Esophagus muscularis mucosa (tissue), 4 donors: ENCODE results near the gene RNF149. TPM values are rescaled to one million over a fixed set of nuclear protein-coding genes. Genes with fewer than 3 reads are reported as not detected.

Source experiments
- DNase-seq: peaks from one replicate; pipeline ENCODE4 v3.0.0-alpha.2; 2017; ENCODE audit errors: extremely low spot score
- H3K27ac ChIP-seq, 4 donors: fragments of 200-600 bp; sonication (generic); replicated peaks in 1 of 4; 1 replicate in 3 of 4; 2 replicates in 1 of 4; pipeline ENCODE4 v1.5.1; 2016 to 2019; ENCODE audit warnings: mild to moderate bottlenecking in 1 of 4
- H3K27me3 ChIP-seq, 4 donors: fragments of 200-600 bp; sonication (generic); one replicate each; pipeline versions ENCODE4 v1.5.1 to v1.6.0; 2016 to 2019
- H3K36me3 ChIP-seq, 4 donors: fragments of 200-600 bp; sonication (generic); one replicate each; pipeline ENCODE4 v1.5.1; 2016 to 2019
- H3K4me1 ChIP-seq, 4 donors: fragments of 200-600 bp; sonication (generic); one replicate each; pipeline ENCODE4 v1.5.1; 2016 to 2019
- H3K4me3 ChIP-seq, 4 donors: fragments of 200-600 bp; sonication (generic); 1 replicate in 2 of 4; 2 replicates in 2 of 4; pipeline ENCODE4 v1.5.1; 2016 to 2019; ENCODE audit warnings: mild to moderate bottlenecking in 4 of 4, moderate library complexity in 1 of 4
- H3K9me3 ChIP-seq, 4 donors: fragments of 200-600 bp; sonication (generic); 1 replicate in 3 of 4; 2 replicates in 1 of 4; pipeline ENCODE4 v1.5.1; 2016 to 2019
- CTCF ChIP-seq, 3 experiments: fragments of 200-600 bp in 2 of 3; fragments of 450-650 bp in 1 of 3; sonication (generic) in 2 of 3; IDR thresholded peaks; one replicate each; pipeline ENCODE4 v1.5.1; 2017 to 2019; ENCODE audit warnings: antibody characterized with exemption in 3 of 3, mild to moderate bottlenecking in 2 of 3, moderate library complexity in 1 of 3
- EP300 ChIP-seq: sonication (generic); formaldehyde crosslinking; IDR thresholded peaks from one replicate; pipeline ENCODE4 v1.6.1; 2017; ENCODE audit warnings: antibody characterized with exemption
- POLR2A ChIP-seq: fragments of 450-650 bp; IDR thresholded peaks from one replicate; pipeline ENCODE4 v1.6.1; 2017; ENCODE audit warnings: antibody characterized with exemption, moderate library complexity, mild to moderate bottlenecking, low read depth
- POLR2AphosphoS5 ChIP-seq, 2 donors: sonication (generic); formaldehyde crosslinking; IDR thresholded peaks; one replicate each; pipeline ENCODE4 v1.6.1; 2017; ENCODE audit warnings: antibody characterized with exemption in 2 of 2
- WGBS: methylation state at CpG from one replicate; pipeline ENCODE4 v1.1.5; 2018; 5-methylcytosine and 5-hydroxymethylcytosine counted together
- intact Hi-C: fragments of 100-400 bp; cut with DNase I; formaldehyde crosslinking; loops from one replicate; pipeline ENCODE4 v1.15.1; 2023
- total RNA-seq, 4 donors: library from RNA; depleted of rRNA; stranded (reverse); fragments of >200 nt; gene quantifications; one replicate each; pipeline versions ENCODE4 v1.1.0 to v1.2.1, GENCODE V29; 2016

Gene RNF149
- total RNA-seq, 4 donors from 2014 or later = 29.5 to 66.6 (median 40.0) TPM

DNA sequence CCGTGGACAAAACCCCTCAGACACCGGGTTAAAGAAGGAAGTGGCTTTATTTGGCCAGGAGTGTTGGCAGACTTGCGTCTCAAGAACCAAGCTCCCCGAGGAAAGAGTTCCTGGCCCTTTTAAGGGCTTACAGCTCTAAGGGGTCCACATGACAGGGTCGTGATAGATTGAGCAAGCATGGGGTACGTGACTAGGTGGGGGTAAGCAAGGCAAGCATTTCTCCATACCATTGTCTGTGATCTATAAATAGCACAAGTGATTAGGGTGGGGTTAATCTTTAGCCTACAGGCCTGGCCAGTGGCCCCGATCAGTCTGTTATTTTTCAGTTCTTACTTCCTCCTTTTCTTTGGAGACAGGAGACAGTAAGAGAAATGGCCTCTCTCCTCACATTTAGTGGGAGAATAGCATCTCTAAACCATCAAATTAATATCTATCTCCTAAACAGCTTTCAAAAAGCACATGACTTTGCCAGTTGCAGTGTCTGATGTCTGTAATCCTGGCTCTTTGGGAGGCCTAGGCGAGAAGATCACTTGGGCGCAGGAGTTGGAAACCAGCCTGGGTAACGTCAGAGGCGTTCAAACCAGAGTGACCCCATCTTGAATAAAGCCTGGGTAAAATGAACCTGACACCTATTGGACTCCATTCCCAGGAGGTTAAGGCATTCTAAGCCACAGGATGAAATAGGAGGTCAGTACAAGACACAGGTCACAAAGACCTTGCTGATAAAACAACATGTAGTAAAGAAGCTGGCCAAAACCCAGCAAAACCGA lies 74.1 kb downstream of the RNF149 start:
- no peak overlapping the region for H3K4me3 ChIP-seq
- intact Hi-C loops = no loop called here
- peaks cover 0 to 4% (median 0%) of the 10 kb centered on the region in 4 donors for H3K4me1 ChIP-seq
- no peaks in the 10 kb centered on the region for H3K36me3 ChIP-seq
- WGBS = 68% methylated on average over 12 of the region's 12 CpGs
- DNase-seq = no peak
- H3K9me3 ChIP-seq = peaks cover 0 to 4% (median 0%) of the 10 kb centered on the region in 4 donors
- H3K27me3 ChIP-seq = no peaks in the 10 kb centered on the region
- H3K27ac ChIP-seq = no peak overlapping the region
- TF ChIP-seq CTCF (IDR thresholded peaks at IDR 0.05) = no peak
- TF ChIP-seq POLR2AphosphoS5 (IDR thresholded peaks at IDR 0.05) = no peak
- no peak for TF ChIP-seq POLR2A
- TF ChIP-seq EP300 = no peak

DNA sequence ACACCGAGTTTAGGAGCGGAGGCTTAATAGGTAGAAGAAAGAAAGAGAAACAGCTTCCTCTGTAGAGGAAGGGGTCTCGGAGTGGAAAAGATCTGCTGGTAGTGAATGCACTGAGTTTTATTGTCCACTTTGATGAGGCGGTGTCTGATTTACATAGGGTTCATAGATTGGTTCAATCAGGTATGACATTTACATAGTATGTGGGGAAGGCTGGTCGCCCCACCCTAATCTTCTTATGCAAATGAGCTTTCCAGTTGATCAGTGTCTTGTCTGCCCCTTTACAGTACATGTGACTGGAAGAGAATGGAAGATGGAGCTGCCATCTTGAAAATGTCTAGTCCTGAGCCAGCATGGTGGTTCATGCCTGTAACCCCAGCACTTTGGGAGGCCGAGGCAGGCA lies 75.7 kb downstream of the RNF149 start:
- no peak for TF ChIP-seq CTCF (IDR thresholded peaks at IDR 0.05)
- no peak for TF ChIP-seq POLR2A
- TF ChIP-seq EP300 = no peak
- TF ChIP-seq POLR2AphosphoS5 (IDR thresholded peaks at IDR 0.05) = no peak
- Histone ChIP-seq H3K4me1 (peaks cover 0 to 3% (median 0%) of the 10 kb centered on the region in 4 donors), H3K27me3 (no peaks in the 10 kb centered on the region), H3K27ac (no peak overlapping the region), H3K36me3 (no peaks in the 10 kb centered on the region), H3K4me3 (no peak overlapping the region), H3K9me3 (peaks cover 0 to 4% (median 0%) of the 10 kb centered on the region in 4 donors)
- WGBS = 92% methylated on average over 6 of the region's 6 CpGs
- DNase-seq = no peak
- intact Hi-C loops = no loop called here

- Histone ChIP-seq H3K9me3 (peaks cover 0 to 4% (median 0%) of the 10 kb centered on the region in 4 donors), H3K4me3 (no peak overlapping the region), H3K36me3 (no peaks in the 10 kb centered on the region), H3K4me1 (no peaks in the 10 kb centered on the region), H3K27me3 (no peaks in the 10 kb centered on the region), H3K27ac (no peak overlapping the region)
- TF ChIP-seq CTCF (IDR thresholded peaks at IDR 0.05) (no peak), EP300 (no peak), POLR2A (no peak), POLR2AphosphoS5 (IDR thresholded peaks at IDR 0.05) (no peak)
- intact Hi-C loops = no loop called here
- no peak for DNase-seq
- 95% methylated on average over 6 of the region's 6 CpGs for WGBS
Measured at GRCh38 chr2:101231937-101232730, 76.4 kb downstream of the RNF149 start.

DNA sequence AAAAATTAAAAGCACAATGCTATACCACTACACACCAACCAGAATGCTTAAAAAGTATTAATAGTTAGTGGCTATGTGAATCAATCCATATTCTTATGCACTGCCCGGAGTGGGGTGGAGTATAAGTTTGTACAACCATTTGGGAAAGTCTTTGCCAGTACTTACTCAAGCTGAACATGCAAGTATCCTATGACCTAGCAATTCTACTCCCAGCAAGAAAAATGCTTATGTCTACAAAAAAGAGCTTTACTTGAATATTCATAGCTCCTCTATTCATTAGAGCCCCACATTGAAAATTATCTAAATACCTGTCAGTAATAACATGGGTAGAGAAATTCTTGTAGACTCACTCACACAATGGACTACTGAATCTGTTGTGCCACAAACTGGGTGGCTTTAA lies 77.3 kb downstream of the RNF149 start:
- H3K27me3 ChIP-seq = no peaks in the 10 kb centered on the region
- H3K4me3 ChIP-seq = no peak overlapping the region
- no peak overlapping the region for H3K27ac ChIP-seq
- no peaks in the 10 kb centered on the region for H3K36me3 ChIP-seq
- DNase-seq = no peak
- no peak for TF ChIP-seq POLR2A
- no peak for TF ChIP-seq CTCF (IDR thresholded peaks at IDR 0.05)
- no peak for TF ChIP-seq EP300
- no peak for TF ChIP-seq POLR2AphosphoS5 (IDR thresholded peaks at IDR 0.05)
- intact Hi-C loops = no loop called here
- WGBS = 96% methylated on average over 1 of the region's 1 CpG
- H3K4me1 ChIP-seq = no peaks in the 10 kb centered on the region
- peaks cover 0 to 4% (median 0%) of the 10 kb centered on the region in 4 donors for H3K9me3 ChIP-seq
